Fibroblast of skin of back (primary cell): ENCODE results near the gene IGSF22.

ENCODE experiments used
- DNase-seq: peaks from one replicate; pipeline ENCODE4 v3.0.0-alpha.2; 2013

The IGSF22 gene

DNA sequence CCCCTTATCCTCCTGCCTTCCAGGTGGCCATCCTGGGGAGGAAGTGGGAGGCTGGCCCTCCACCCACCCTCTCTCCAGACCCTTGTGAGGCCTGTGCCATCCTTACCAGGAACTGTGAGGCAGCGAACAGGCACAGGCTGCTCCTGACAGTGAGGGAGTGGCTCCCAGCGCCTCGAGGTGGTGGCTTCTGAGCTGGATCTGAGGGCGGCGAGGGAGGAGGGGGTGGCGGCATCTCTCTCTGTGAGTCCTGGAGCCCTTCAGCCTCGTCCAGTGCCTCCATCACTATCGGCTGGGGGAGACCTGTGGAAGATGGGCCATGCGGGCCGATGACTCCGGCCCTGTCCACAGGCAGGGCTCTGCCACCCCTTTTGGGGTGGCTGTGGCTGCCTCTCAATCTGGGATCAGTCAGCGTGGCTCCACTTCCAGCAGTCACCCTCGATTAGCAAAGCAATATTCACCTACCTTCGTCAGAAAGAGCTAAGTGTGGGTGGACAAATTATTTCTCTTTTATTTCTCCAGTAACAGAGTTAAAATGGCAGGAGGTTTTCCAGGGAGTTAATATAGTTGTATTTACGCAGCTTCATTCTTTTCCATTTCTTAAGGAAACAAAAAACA is 18.0 kb upstream of the IGSF22 start:
- DNase-seq: no peak

- DNase-seq: no peak
These were observed 17.4 kb upstream of the IGSF22 start for GRCh38 chr11:18743365-18743764.

DNA sequence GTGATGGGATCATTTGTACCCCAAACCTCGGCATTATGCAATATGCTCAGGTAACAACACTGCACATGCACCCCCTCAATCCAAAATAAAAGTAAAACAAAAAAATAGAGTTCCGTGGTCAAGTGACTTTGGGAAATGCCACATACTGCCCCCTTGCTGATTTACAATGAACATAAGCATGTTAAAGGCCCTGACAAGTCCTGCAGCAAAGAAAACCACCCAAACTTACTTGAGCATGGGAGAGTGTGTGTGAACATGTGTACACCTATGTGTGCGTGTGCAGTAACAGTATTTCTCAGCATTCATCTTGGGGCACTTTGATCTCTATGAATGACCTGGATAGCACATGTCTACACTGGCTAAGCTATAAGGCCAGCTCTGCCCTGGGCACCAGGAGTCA is 15.8 kb upstream of the IGSF22 start:
- DNase-seq: no peak

DNA sequence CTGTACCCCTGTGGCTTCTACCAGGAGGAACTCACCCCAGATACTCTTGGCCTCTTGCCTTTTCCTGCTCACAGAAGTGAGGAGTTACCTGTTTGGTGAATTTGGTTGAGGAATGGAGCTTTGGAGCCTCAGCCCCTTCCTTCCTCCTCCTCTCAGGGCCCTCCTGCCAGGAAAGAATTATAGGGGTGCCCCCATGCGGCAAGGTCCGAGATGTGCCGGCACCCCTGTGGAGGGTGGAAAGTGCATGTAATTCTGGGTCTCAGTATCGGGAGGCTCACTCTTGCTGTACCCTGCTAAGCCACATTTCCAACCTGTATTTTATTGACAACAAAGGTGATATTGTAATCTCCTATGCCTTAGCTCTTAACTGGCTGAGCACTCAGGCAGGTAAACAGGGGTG is 13.7 kb upstream of the IGSF22 start:
- no peak for DNase-seq

DNA sequence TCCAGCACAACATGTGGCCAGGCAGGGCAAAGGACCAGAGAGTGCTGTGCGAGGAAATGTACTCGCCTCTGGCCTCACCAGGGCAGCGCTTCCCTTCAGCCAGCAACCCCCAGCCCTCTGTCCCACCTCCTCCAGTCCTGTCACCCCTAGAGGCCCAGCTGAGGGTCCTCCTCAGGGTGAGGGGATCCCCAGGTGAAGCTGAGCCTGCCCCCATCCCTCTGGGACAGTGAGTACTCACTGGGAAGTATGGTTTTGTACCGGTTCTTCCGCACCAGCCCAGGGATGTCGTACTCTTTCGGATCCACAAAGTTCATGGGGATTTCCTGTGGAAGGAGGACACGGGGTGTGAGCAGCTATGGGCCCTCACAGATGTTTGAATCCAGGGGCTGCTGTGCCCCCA is 11.7 kb upstream of the IGSF22 start:
- no peak for DNase-seq

- no peak for DNase-seq
These were observed 10.7 kb upstream of the IGSF22 start for GRCh38 chr11:18736590-18737148.

DNA sequence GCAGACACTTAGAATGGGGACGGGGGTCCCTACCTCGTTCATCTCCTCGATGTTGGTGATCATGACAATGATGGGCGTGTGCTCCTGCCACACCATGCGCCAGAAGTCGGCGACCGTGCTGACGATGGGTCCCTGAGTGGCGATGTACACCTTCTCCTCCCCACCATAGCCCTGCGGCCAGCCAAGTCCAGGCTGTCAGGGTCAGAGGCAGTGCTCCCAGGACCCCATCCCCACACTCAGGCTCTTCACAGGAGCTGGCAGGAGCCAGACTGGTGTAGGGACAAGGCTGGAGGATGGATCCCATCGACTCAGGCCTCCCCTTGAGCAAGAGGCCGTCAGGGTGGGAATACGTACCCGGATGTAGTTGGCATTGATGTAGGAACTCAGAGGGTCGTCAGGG is 7.2 kb upstream of the IGSF22 start:
- no peak for DNase-seq

- peak; percentile 33 for DNase-seq
These were observed 6.2 kb upstream of the IGSF22 start for GRCh38 chr11:18731949-18732821.

DNA sequence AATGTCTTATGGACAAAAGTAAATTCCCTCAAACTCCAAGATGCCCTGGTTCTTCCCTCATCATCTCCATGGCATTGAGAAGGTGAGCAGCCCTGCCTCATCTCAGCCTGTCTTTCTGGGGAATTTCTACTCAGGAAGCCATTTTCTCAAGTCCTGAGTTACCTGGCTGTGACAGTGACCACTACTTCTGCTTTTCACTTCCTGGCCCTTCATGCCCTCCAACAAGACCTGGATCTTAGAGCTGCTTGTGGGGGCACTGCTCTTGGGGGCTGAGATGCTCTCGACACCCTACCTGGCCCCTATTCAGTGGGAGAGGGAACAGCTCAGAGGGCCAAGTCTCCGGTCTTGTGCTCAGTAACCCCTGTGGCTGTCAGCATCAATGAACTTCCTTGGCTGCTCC is 5.5 kb upstream of the IGSF22 start:
- no peak for DNase-seq

GRCh38 chr11:18730020-18730419 is 4.0 kb upstream of the IGSF22 start:
- no peak for DNase-seq

- no peak for DNase-seq
These were observed 3.4 kb upstream of the IGSF22 start for GRCh38 chr11:18729426-18729825.

GRCh38 chr11:18728658-18729057 is 2.7 kb upstream of the IGSF22 start:
- DNase-seq: no peak

DNA sequence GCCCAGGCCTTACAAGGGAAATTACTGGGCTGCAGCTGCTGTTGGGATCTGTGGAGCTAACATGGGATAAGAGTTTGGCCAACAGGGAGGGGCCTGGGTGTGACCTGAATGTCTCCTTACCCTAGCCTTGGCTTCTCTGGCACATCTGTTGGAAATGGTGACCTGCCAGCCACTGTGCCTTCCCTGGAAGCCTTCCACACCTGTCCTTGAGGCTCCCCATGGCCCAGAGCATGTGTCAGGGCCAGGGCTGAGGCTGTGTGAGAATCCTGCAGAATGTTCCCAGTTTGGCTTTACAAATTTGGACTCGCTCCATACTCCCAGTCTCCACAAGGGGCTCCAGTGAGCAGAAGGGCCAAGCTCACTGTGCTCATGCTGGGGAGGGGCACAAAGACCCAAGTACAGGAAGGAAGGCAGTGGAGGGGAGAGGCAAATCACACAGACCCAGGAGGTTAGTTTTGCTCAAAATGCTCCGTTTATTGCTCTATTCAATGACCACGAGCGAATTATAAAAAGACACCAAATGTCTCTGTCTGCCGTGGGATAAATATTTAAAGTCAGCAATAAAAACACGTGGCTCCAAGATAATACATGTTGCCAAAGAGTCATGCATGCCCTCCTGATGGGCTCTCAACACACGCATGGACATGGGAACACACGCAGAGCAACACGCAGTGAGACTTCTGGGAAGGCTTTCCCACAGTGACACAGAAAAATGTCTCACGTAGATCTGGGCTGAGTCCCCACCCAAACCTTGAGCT is 1.7 kb upstream of the IGSF22 start:
- DNase-seq: peak; percentile 44

DNA sequence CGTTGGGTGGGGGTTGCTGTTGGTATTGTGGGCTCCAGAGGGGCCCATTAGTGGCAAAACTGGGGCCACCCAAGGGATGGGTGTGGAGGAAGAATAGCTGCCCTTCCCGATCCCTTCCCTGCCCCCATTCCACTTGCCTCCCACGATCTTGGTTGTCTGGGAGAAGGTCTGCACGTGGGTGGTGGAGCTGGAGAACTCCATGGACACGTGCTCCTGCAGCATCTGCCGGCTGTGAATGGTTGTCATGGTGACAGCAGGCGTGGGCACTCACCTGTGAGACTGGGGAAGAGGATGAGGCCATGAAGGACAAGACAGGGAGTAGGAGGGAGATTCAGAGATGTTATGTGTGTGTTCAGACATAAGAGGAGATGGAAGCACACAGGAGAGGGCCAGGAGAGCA is 2.0 kb downstream of the IGSF22 start:
- DNase-seq: no peak

- no peak for DNase-seq
These were observed 3.7 kb downstream of the IGSF22 start for GRCh38 chr11:18722293-18722637.

- DNase-seq: peak; percentile 47
These were observed 4.3 kb downstream of the IGSF22 start for GRCh38 chr11:18721561-18722292.

DNA sequence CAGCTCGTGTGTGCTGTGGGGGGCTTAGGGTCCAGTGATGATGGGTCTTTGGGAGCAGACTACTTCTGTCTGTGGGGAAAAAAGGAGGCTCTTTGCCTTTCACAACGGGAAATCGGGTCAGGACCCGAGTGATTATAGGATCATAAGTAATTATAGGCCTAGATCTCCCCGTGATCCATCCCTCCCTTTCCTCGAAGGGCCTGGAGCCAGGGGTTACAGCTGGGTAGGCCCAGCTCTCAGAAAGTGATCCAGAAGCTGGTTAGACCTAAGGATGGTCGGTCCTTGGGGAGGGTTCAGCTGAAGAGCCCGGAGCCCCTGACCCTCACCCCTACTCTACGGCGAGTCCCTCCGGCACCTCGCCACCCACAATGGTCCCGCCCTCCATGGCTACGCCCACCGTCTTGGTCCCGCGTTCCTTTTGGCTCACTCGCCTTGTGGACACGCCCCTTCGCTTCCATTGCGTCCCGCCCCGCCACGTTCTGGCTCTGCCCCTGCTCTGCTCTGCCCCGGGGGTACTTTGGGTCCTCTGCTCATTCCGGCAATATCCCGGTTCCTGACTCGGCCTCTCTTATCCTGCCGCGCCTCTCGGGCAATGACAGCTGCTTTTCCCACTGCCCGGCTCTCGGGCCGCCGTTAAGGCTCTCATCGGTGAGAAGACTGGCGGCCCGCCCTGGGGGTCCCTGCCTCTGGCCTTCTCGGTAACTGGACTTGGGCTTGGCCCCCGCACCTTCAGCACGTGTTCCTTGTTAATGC is 5.0 kb downstream of the IGSF22 start:
- peak; percentile 80 for DNase-seq

- no peak for DNase-seq
These were observed 5.7 kb downstream of the IGSF22 start for GRCh38 chr11:18720091-18720807.

- peak; percentile 2 for DNase-seq
These were observed 10.5 kb downstream of the IGSF22 start for GRCh38 chr11:18715476-18715875.

DNA sequence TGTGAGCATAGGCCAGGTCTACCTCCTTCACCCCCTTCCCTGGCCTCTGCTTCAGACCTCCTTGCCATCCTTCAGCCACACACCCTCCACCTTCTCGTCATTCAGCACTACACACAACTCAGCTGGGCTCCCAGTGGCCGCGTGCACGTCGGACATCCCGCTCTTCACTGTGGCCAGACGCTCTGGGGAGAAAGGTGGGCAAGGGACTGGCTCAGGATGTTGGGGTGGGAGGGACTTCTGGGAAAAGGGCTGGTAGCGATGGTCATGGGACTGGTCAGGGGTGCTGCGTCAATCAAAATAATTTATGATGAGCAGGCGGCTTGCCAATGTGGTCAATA is 11.6 kb downstream of the IGSF22 start:
- DNase-seq: no peak
